Lung (tissue), 16 donors: Measurements from ENCODE around the gene IL3. TPM values are rescaled to one million over a fixed set of nuclear protein-coding genes. Genes with fewer than 3 reads are reported as not detected.

Source experiments
- ATAC-seq: fragments of 200-7000 bp; cut with Tn5 transposase; one replicate; pipeline ENCODE4 v1.9.1; 2020; ENCODE audit warnings: moderate number of reproducible peaks; ENCODE audit not compliant: insufficient read depth, low FRiP score
- DNase-seq, 3 donors: peaks; one replicate each; pipeline ENCODE4 v3.0.0-alpha.2; 2013 to 2017
- H3K27ac ChIP-seq, 2 donors: one replicate each; pipeline ENCODE4 v1.5.1; 2013; ENCODE audit warnings: mild to moderate bottlenecking in 2 of 2, moderate library complexity in 2 of 2, control low read depth in 1 of 2, inconsistent platforms in 1 of 2, low read depth in 1 of 2, low read length in 1 of 2
- H3K27me3 ChIP-seq, 3 donors: one replicate each; pipeline ENCODE4 v1.5.1; 2013; ENCODE audit warnings: low read length in 2 of 3; ENCODE audit not compliant: control insufficient read depth in 3 of 3, insufficient read depth in 3 of 3
- H3K36me3 ChIP-seq, 4 donors: one replicate each; pipeline ENCODE4 v1.5.1; 2013; ENCODE audit warnings: low read length in 4 of 4, mild to moderate bottlenecking in 1 of 4, moderate library complexity in 1 of 4; ENCODE audit not compliant: control insufficient read depth in 4 of 4, insufficient read depth in 4 of 4
- H3K4me1 ChIP-seq, 5 donors: one replicate each; pipeline ENCODE4 v1.5.1; 2013; ENCODE audit warnings: low read length in 5 of 5, mild to moderate bottlenecking in 2 of 5, moderate library complexity in 1 of 5; ENCODE audit not compliant: control insufficient read depth in 5 of 5, insufficient read depth in 5 of 5
- H3K4me3 ChIP-seq: one replicate; pipeline ENCODE4 v1.5.1; 2013; ENCODE audit warnings: mild to moderate bottlenecking, control low read depth, moderate library complexity
- H3K9ac ChIP-seq, 2 donors: one replicate each; pipeline ENCODE4 v1.5.1; 2013; ENCODE audit warnings: low read length in 2 of 2, control low read depth in 1 of 2; ENCODE audit not compliant: insufficient read depth in 1 of 2
- H3K9me3 ChIP-seq, 4 donors: one replicate each; pipeline ENCODE4 v1.5.1; 2013; ENCODE audit warnings: low read length in 3 of 4, mild to moderate bottlenecking in 1 of 4, moderate library complexity in 1 of 4; ENCODE audit not compliant: control insufficient read depth in 4 of 4, insufficient read depth in 3 of 4
- WGBS, 2 donors: extraction: QIAGEN DNeasy Blood & Tissue Kit; methylation state at CpG; one replicate each; pipeline ENCODE4 v1.1.7; 2013; 5-methylcytosine and 5-hydroxymethylcytosine counted together
- long read RNA-seq, 5 donors: transcript quantifications; one replicate each; lab custom pipeline, GENCODE V29; 2026
- polyA plus RNA-seq, 2 donors: library from polyadenylated mRNA; stranded (reverse); fragments of 200-250 nt; gene quantifications; one replicate each; pipeline ENCODE4 v1.2.1, GENCODE V29; 2013
- total RNA-seq, 2 donors: library from RNA; depleted of rRNA in 1 of 2; stranded (reverse); fragments of >200 nt in 1 of 2; gene quantifications; one replicate each; pipeline ENCODE4 v1.2.1, GENCODE V29; 2014 to 2021
- TF ChIP-seq, protein P1 (sequence below): IDR thresholded peaks from 2 replicates; pipeline ENCODE4 v1.5.1; 2012; ENCODE audit warnings: mild to moderate bottlenecking; ENCODE audit errors: control extremely low read depth, extremely low read depth
- donor health status: control.
- donor health status: control.
- donor health status: Bipolar disorder and iron deficiency.
- donor health status: healthy.
- donor health status: DM: yes; HTN: yes; CAD: no.

Gene IL3, protein sequence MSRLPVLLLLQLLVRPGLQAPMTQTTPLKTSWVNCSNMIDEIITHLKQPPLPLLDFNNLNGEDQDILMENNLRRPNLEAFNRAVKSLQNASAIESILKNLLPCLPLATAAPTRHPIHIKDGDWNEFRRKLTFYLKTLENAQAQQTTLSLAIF
- total RNA-seq (not detected), polyA plus RNA-seq (not detected)
- long read RNA-seq, donor 1, result 0 reads
- long read RNA-seq, donor 2, result 0 reads
- long read RNA-seq, donor 3, result 0 reads
- long read RNA-seq, donor 4, result 0 reads
- long read RNA-seq, donor 5, result 0 reads

GRCh38 chr5:132060501-132061161, at the start of gene IL3:
IL3 (plus strand) TSS chr5:132060655; CDS start chr5:132060707, 52 bp downstream.
- Histone ChIP-seq H3K4me3 (no peak within 1 kb of the TSS), H3K9me3 (no peaks in the 10 kb centered on the region), H3K27me3 (no peaks in the 10 kb centered on the region), H3K9ac (no peak within 1 kb of the TSS), H3K4me1 (no peaks in the 10 kb centered on the region), H3K27ac (no peak within 1 kb of the TSS), H3K36me3 (no peaks in the 10 kb centered on the region)
- TF ChIP-seq, protein P1, sequence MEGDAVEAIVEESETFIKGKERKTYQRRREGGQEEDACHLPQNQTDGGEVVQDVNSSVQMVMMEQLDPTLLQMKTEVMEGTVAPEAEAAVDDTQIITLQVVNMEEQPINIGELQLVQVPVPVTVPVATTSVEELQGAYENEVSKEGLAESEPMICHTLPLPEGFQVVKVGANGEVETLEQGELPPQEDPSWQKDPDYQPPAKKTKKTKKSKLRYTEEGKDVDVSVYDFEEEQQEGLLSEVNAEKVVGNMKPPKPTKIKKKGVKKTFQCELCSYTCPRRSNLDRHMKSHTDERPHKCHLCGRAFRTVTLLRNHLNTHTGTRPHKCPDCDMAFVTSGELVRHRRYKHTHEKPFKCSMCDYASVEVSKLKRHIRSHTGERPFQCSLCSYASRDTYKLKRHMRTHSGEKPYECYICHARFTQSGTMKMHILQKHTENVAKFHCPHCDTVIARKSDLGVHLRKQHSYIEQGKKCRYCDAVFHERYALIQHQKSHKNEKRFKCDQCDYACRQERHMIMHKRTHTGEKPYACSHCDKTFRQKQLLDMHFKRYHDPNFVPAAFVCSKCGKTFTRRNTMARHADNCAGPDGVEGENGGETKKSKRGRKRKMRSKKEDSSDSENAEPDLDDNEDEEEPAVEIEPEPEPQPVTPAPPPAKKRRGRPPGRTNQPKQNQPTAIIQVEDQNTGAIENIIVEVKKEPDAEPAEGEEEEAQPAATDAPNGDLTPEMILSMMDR, result no peak
- no peak for ATAC-seq
- 88% methylated on average over 16 of the region's 16 CpGs for WGBS, 2 donors
- peak in 1 of 3 donors; percentile 9 for DNase-seq

DNA sequence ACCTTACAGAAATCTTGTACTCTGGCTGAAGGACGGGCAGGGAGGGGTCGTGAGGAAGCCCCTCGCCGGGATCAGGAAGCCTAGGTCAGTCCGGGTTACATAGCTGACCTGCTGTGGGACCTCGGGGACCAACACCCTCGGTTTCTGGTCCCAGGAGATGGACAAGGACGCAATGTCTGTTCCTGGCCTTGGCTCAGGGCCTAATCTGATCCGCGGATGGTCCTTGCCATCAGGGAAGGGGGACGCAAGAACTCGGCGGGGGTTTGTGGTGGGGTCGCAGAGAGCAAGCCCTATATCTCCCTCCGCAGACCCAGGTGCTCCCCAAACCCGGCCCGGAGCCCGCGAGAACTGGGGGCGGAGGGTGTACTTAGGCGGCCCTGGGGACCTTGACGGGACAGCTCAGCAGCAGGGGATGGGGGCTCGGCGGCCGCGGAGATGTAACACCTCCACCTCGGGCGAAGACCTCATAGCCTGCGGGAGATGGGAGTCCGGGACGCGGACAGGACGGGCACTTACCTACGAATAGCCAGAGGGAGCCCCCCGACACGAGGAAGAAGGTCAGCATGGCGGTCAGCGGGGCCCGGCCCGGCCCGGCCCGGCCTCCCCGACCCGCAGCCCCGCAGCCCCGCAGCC, 49.4 kb upstream of the IL3 start:
- H3K9me3 ChIP-seq, result no peaks in the 10 kb centered on the region
- no peak overlapping the region for H3K9ac ChIP-seq
- TF ChIP-seq, protein P1, result no peak
- peaks cover 0 to 25% (median 18%) of the 10 kb centered on the region in 3 donors for H3K27me3 ChIP-seq
- 9 to 13% methylated on average over 36 to 46 of the region's 46 CpGs for WGBS, 2 donors
- peaks cover 0 to 9% (median 0%) of the 10 kb centered on the region in 5 donors for H3K4me1 ChIP-seq
- ATAC-seq (no peak), DNase-seq (peak in 1 of 3 donors; percentile 10)
- no peaks in the 10 kb centered on the region for H3K36me3 ChIP-seq
- no peak overlapping the region for H3K27ac ChIP-seq
- peak overlapping the region; percentile 49 for H3K4me3 ChIP-seq

GRCh38 chr5:132011622-132012343, 48.7 kb upstream of the IL3 start, which contains the start of gene ACSL6:
ACSL6 (minus strand) TSS chr5:132011658; CDS start chr5:132011553, 105 bp downstream.
- 4 to 7% methylated on average over 36 to 63 of the region's 63 CpGs for WGBS, 2 donors
- TF ChIP-seq, protein P1, result no peak
- H3K4me1 ChIP-seq, result peaks cover 0 to 9% (median 0%) of the 10 kb centered on the region in 5 donors
- H3K9me3 ChIP-seq, result no peaks in the 10 kb centered on the region
- no peak within 1 kb of the TSS for H3K9ac ChIP-seq
- H3K4me3 ChIP-seq, result peak within 1 kb of the TSS; percentile 49
- no peaks in the 10 kb centered on the region for H3K36me3 ChIP-seq
- peak; percentile 24 for ATAC-seq
- H3K27ac ChIP-seq, result no peak within 1 kb of the TSS
- H3K27me3 ChIP-seq, result peaks cover 0 to 27% (median 18%) of the 10 kb centered on the region in 3 donors
- DNase-seq, result peak in 2 of 3 donors; percentile 10 to 14
